IPS-11a (cell line): ENCODE data around the gene XYLT1.

Source experiments
- H3K4me3 ChIP-seq: one replicate; pipeline ENCODE4 v1.5.1; 2013; ENCODE audit warnings: low read depth, low read length, control low read depth

Gene XYLT1

DNA sequence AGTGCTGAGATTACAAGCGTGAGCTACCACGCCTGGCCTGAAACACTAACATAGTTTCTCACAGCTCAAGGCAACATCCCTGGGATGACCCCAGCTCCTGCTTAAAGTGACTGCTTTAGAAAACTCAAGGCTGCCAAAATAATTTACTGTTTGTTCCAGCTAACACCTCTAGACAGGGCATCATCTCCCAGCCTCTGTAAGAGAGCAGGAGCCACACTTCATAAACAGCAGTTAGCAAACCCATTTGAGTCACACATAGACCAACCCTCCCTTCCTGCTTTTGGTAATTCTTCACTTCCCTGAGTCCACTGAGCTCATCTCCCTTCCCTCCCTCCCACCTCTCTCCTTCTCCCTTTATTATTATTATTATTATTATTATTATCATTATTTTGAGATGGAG lies 201.3 kb downstream of the XYLT1 start:
- no peak overlapping the region for H3K4me3 ChIP-seq

GRCh38 chr16:17266608-17267313 lies 204.0 kb downstream of the XYLT1 start:
- H3K4me3 ChIP-seq: no peak overlapping the region

DNA sequence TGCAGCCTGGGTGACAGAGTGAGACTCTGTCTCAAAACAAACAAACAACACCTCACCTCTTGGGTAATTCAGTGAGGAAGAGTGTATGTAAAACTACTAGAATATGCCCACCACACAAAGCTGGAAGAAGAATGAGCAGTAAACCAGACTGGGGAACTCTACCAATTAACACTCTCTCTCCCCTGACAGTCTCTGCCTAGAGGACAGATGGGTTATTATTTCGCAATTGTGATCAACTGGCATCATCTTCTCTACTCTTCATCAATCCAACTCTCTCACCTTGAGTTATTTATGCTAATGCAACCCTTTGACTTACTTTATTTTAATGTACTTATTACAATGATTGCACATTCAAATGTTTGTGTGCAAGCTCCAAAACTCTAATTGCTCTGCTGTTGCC lies 205.6 kb downstream of the XYLT1 start:
- H3K4me3 ChIP-seq: no peak overlapping the region

DNA sequence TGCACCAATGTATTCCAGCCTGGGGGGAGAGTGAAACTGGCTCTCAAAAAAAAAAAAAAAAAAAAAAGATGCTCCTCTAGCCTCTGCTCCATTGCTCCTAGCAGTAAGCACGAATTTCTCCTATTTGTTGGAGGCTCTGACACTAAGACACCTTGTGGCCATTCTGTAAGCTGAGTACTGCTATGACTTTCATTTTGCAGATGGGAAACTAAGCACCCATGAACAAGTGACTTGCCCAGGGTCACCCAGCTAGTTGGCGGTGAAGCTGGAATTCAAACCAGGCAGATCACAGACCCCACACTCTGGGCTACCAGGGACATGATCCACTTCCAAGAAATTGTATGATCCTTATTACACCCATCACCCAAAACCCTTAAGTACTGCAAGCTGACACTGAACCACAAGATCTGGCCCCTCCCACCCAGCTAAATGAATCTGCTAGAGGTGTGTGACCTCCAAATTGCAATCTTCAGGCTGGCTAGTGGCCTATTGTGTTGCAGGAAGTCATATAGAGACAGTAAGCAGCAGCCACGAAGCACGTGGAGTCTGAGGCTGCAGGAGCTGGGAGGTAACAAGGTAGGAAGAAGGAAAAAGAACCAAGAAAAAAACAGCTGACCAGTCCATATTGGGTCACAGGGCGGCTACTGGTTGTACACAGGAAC lies 209.4 kb downstream of the XYLT1 start:
- H3K4me3 ChIP-seq: no peak overlapping the region

DNA sequence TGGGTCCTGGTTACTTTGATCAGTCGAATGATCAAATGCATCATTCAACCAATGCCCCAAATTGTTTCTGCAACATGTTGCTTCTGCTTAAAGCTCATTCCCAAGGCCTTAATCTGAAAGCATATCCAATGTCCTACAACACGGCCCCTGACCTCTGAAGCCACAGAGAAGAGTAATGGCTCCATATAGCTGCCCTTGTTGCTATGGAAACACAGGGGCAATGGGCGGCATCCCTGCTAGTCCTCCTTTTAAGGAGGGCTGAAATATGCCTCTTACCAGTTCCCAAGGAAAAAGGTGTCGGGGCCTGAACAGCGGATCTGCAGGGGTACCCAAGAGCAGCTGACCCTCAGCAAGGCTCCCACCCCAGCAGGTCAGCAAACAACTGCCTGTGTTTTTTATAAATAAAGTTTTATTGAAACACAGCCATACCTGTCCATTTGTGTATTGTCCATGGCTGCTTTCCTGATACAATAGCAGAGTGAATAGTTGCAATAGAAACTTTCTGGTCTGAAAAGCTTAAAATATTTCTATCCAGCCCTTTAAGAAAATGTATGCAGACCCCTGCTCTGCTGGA lies 210.4 kb downstream of the XYLT1 start:
- H3K4me3 ChIP-seq: no peak overlapping the region

DNA sequence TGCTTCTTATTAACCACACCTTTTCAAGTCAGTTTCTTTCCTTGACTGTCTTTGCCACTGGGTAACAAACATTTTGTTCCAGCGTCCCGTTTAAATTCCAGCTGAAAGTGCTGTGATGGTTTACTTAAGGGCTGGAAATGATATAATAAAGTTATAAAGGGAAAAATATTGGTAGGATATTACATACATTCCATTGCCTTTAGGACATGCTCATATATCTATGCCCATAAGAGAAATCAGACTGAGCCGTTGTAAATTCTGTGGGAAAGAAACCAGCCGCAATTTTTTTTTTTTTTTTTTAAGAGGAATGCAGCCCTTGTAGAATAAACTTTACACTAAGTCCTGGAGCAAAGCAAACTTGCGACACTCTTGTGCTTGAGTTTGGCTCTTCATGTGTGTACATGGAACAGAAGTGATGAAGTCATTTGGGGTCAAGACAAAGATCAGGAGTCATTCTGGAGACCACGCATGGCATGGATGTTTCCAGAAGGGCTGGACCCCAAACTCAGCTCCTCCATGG lies 210.9 kb downstream of the XYLT1 start:
- H3K4me3 ChIP-seq: no peak overlapping the region

DNA sequence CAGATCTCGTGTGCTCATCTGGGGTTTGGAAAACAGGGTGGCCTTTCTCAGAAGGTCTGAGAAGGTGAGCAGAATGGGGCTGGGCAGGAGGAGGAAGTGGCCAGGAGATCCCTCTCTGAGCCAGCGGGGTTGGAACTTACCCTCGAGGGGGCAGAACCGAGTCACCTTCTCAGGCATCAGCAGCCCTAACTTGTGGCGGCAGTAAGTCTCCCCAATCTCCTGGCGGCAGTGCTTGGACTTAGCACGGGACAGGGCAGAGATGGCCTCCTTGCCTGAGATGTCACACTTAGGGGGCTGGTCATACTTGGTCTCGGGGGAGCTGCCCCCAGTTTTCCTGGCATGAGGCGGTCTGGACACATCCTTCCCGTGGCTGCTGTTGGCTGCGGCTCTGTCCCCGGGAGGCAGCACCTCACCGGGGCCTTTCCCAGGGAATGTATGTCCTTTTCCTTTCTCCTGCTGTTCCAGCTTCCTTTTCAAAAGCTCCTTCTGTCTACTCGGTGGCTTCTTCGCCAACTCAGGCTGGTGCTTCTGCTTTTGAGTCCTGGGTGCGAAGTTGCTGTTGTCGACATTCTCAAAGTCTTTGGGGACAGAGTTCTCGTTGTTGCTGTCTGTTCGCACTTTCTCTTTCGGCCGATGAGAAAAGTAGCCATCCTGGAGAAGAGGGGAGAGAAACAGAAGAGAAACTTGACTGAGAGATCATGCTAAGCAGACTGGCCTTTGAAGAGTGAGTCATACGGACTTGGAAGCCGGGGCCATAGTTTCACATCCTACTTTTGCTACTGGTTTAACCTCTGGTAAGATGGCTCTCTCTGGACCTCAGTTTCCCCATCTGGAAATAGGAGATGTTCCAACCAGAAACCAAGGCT lies 211.7 kb downstream of the XYLT1 start:
- no peak overlapping the region for H3K4me3 ChIP-seq

DNA sequence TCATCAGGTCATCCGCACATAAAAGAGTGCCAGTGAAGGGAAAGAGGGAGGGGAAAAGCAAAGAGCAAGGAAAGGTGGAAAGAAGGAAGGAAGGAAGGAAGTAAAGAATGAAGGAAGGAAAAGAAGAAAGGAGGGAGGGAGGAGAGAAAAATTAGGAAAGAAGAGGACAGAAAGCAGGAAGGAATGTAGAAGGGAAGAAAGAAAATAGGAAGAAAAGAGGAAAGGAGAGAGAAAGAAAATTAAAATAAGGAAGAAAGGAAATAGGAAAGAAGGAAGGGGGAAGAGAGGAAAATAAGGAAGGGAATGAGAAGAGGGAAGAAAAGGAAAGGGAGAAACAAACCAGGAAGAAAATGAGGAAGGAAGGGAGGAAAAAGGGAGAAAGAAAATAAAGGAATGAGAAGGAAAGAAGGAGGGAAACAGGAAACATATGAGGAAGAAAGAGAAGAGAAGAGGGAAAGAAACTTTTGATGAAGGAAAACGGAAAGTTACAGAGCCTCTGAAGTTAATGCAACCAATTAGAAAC lies 212.6 kb downstream of the XYLT1 start:
- no peak overlapping the region for H3K4me3 ChIP-seq

DNA sequence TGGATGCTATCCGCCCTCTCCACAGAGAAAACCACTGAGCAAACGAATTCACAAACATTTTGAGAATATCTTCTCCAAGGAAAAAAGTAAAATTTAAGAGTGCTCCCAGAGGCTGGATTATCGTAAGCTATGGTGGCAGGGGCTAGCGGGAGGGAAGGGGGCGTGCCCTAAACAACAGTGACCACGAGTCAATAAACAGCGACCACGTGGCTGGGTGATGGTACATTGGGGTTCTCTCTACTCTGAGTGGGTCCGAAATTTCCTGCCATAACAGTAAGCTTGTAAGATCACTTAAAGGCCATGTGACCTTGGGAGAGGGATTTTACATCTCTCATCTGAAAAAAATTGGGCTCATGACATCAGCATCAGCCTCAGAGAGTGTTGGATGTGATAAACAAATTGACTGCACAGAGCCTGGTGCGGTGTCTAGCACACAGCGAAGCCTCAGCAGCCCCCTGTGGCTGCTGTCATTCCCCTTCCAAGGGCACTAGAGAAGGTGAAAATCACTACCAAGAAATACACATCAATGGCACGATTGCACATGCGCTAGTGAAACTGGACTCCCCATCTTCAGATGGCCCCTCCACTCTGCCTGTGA lies 213.2 kb downstream of the XYLT1 start:
- no peak overlapping the region for H3K4me3 ChIP-seq

- H3K4me3 ChIP-seq: no peak overlapping the region
Measured at GRCh38 chr16:17252701-17253100, 218.1 kb downstream of the XYLT1 start.

DNA sequence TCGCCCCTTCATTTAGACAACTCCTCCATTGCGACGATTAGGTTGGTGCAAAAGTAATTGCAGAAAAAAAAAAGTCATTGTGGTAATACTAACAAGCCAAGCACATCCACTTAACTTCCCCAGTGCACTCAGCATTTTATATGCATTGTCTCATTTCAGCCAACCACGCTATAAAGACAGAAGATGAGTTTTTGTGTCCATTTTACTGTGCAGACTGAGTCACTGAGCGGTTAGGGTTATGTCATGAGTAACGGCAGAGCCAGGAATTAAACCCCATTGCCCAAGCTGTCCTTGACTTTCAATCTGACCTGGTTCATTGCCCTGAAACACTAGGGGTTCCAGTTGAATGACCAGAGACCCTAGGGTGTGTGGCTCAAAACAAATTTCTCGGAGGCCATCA lies 218.7 kb downstream of the XYLT1 start:
- no peak overlapping the region for H3K4me3 ChIP-seq

DNA sequence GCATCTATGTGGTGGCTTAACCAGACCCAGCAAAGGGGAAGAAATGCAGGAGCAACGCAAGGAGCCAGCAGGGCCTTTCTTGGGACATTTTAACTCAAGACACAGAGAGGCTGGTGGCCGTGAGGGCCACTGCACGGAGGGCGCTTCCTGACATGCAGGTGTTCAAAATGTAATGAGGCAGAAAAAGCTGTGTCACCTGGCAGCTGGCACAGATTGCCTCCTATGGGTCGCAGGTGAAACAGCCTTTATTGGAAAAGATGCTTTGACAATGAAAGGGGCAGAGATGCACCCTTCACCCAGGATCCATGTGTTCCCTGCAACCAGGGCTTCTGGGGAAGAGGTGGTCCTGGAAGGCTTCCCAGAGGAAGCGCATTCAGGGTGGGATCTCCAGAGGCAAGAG lies 219.3 kb downstream of the XYLT1 start:
- H3K4me3 ChIP-seq: no peak overlapping the region

DNA sequence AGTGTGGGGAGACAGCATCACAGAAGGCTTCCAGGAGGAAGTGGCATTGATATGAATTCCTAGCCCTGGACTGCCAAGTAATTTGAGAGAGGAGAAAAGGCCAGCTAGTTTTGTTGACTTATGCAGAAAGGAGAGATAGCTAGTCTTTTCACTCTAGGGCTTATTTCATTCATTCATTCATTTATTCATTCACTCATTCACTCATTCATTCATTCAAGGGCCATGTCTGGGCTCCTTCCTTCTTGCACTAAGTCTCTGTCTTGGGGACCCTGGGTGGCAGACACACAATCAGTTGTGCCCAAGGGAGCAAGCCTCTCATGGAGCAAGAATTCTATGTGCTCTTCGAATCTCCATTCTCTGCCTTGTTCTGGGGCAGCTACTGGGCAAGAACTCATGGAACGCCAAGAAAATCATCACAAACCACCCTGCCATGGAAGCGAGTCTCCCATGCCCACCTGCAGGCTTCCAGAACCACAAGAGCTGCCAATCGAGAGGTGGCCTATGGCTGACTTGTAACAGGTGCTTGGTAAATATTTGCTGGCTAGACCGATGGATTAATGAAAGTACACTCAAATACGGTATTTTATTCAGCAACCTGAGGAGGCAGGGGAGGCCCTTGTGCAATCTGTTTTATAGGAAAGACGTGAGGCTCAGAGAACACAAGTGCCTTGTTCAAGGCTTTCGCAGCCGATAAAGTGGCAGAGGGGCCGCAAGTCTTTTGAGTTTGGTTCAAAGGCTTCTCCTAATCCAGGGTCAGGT lies 223.6 kb downstream of the XYLT1 start:
- no peak overlapping the region for H3K4me3 ChIP-seq

DNA sequence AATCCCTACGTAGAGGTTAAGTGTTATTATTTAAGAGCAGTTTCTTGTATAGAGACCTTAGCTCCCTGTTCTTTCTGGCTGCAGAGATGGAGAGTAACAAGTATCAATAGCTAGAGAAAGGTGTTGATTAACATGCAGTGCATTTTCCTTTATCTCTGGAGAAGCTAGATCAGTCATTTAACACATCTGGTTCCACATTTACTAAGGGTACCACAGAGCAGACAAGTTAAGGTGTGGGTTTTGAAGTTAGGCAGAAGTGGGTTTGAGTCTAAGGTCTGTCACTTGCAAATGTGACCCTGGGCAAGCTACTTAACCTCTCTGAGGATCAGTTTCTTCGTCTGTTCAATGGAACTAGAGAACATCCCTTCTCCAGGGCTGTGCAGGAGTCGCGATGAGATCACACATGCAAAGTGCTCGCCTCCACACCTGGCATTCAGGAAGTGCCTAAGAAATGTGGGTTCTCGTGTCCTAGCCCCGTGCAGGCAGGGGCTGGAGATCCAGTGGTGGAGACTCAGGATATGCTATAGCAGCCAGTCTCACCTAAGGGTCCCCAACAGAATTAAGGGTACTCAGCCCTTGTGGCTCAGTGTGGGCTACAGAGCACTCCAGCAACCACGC lies 224.4 kb downstream of the XYLT1 start:
- H3K4me3 ChIP-seq: no peak overlapping the region

DNA sequence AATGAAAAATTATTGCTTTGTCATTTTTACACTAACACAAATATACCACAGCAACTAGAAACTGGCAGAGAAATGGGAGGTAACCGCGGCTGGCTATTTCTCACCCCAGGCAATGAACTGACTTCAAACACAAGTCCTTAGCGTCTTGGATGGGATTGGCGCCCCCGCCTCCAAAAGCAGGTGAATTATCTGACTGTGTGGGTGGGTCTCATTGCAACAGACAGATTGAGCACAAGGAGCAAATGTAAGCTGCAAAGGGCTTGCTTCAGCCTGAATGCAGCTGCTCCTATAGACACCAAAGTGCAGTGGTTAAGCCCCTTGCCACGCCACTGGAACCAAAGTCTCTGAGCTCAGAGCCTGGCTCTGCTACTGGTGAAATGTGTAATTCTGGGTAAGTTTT lies 225.0 kb downstream of the XYLT1 start:
- no peak overlapping the region for H3K4me3 ChIP-seq

DNA sequence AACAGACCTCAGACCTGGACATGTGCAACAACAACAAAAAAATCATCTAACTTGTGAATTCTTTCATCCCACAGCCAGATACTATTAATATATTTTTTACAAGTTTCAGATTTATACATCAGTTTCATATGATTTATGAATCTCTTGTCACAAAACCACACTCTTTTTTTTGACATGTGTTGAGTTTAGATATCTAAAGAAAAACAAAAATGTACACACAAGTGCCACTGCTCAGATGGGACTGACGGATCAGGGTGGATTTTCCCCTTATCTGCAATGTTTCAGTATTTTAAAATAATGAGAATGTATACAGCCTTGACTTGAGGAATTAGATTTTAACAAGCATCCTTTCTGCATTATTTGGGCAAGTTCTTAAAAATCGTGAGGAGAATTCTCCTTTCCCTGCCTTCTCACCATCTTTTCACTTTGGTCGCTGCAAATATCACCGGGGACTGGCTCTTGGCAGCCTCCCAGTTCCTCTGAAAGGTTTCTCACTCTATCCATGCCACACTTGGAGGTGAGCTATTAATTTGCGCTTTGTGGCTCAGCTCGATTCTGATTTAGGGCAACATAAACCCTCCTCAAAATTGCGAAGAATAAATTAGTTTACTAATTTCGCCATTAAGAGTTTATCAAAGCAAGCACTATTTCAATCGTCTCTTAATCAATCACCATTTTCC lies 225.7 kb downstream of the XYLT1 start:
- no peak overlapping the region for H3K4me3 ChIP-seq

GRCh38 chr16:17241264-17241835 lies 229.4 kb downstream of the XYLT1 start:
- H3K4me3 ChIP-seq: no peak overlapping the region

DNA sequence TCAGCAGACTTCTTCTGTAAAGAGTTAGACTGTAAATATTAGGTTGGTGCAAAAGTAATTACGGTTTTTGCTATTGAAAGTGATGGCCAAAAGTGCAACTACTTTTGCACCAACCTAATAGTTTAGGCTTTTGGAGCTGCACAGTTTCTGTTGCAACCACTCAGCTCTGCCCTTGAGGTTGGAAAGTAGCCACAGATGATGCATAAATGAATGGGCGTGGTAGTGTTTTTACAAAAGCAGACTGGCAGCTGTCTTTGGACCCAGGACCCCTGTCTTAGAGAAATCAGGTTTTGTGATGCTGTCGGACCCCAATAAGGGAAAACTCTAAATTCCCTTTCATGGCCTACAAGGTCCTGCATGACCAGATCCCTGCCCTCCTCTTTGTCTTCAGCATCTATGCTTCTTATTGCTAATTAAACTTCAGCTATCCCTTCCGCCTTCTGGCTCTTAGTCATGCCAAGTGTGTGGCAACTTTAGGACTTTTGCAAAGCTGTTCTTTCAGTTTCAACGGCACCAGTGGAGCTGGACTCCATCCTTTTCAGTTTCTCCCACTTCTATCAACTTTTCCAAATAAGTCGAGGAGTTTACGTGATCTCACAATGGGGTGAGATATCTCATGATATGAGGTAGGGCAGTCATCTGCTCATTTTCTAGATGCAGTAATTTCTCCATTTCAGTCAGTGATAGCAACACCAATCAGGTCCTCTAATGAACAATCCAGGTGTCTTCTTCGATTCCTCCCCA lies 232.3 kb downstream of the XYLT1 start:
- H3K4me3 ChIP-seq: no peak overlapping the region
